MG63 (cell line): ENCODE measurements around the gene TNNI2. TPM values are rescaled to one million over a fixed set of nuclear protein-coding genes. Genes with fewer than 3 reads are reported as not detected.

ENCODE experiments used
- DNase-seq: peaks from one replicate; pipeline ENCODE4 v3.0.0-alpha.2; 2020
- H3K27me3 ChIP-seq: fragments of 250-450 bp; sonication (Bioruptor Pico); 2 replicates; pipeline ENCODE4 v1.5.1; 2020; ENCODE audit warnings: mild to moderate bottlenecking, moderate library complexity
- H3K36me3 ChIP-seq: fragments of 250-450 bp; sonication (Bioruptor Pico); 2 replicates; pipeline ENCODE4 v1.5.1; 2020; ENCODE audit warnings: mild to moderate bottlenecking, moderate library complexity
- H3K4me3 ChIP-seq: fragments of 250-450 bp; sonication (Bioruptor Pico); 2 replicates; pipeline ENCODE4 v1.5.1; 2020; ENCODE audit warnings: mild to moderate bottlenecking, moderate library complexity
- H3K9me3 ChIP-seq: fragments of 250-450 bp; sonication (Bioruptor Pico); 2 replicates; pipeline ENCODE4 v1.5.1; 2020; ENCODE audit warnings: mild to moderate bottlenecking, moderate library complexity
- total RNA-seq: library from RNA; depleted of rRNA; stranded (reverse); fragments of >200 nt; shearing (Covaris generic); gene quantifications from 2 replicates; pipeline ENCODE4 v1.2.3, GENCODE V29; 2014; ENCODE audit warnings: low replicate concordance

Gene TNNI2
- total RNA-seq, 1 experiment from 2014 or later: not detected

GRCh38 chr11:1839204-1839923 lies 583 bp downstream of the TNNI2 start:
- Histone ChIP-seq H3K4me3 (no peak overlapping the region), H3K36me3 (no peaks in the 10 kb centered on the region), H3K9me3 (no peaks in the 10 kb centered on the region), H3K27me3 (no peaks in the 10 kb centered on the region)
- no peak for DNase-seq

DNA sequence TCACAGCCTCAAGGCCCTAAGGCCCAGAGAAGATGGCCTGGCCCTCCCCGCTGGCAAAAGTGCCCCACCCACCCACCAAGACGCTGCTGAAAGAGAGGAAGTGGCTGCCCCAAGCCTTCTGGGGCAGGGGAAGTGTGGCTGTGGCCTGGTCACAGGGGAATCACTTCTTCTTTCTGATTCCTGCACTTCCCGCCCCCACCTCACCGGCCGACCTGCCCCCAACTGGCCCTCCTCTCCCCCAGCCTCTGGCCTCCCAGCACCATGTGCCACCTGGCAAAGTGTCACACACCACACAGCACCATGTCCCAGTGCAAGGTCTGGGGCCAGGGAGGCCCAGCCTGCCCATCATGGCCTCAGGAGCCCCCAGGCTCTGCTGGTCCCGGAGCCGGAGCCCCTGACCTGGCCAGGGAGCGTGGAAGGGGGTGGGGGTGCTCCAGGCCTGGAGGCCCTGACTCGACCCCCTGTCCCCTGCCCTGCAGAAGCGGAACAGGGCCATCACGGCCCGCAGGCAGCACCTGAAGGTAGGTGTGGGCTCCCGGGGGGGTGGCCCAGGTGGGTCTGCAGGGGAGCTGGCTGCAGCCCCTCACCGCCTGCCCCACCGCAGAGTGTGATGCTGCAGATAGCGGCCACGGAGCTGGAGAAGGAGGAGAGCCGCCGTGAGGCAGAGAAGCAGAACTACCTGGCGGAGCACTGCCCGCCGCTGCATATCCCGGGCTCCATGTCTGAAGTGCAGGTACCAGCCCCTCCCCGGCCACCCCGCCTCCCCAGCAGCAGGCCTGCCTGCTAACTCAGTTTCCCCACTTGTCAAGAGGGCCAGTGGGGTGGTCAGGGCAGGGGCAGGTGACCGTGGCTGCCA lies 1.4 kb downstream of the TNNI2 start:
- Histone ChIP-seq H3K4me3 (no peak overlapping the region), H3K36me3 (no peaks in the 10 kb centered on the region), H3K9me3 (no peaks in the 10 kb centered on the region), H3K27me3 (no peaks in the 10 kb centered on the region)
- DNase-seq: no peak

DNA sequence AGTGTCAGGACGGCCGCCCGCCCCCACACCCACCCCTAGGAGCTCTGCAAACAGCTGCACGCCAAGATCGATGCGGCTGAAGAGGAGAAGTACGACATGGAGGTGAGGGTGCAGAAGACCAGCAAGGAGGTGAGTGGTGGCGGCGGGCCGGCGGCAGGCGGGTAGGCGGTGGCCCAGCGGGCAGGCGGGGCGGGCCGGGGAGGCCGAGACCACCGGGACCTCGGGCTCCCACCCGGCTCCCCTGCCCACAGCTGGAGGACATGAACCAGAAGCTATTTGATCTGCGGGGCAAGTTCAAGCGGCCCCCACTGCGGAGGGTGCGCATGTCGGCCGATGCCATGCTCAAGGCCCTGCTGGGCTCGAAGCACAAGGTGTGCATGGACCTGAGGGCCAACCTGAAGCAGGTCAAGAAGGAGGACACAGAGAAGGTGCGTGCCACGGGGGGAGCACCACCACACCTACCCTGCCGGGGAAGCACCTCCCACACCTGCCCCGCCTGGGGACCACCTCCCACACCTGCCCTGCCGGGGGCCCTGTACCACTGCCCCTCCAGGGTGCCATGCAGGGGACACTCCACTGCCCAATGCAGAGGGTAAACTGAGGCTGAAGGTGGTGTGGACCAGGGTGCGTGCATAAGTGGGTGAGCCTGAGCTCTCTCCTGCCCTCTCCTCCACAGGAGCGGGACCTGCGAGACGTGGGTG lies 2.1 kb downstream of the TNNI2 start:
- no peaks in the 10 kb centered on the region for H3K9me3 ChIP-seq
- no peak overlapping the region for H3K4me3 ChIP-seq
- H3K36me3 ChIP-seq: no peaks in the 10 kb centered on the region
- no peak for DNase-seq
- no peaks in the 10 kb centered on the region for H3K27me3 ChIP-seq

GRCh38 chr11:1841511-1842148 lies 2.8 kb downstream of the TNNI2 start:
- Histone ChIP-seq H3K27me3 (no peaks in the 10 kb centered on the region), H3K4me3 (no peak overlapping the region), H3K9me3 (no peaks in the 10 kb centered on the region), H3K36me3 (no peaks in the 10 kb centered on the region)
- DNase-seq: no peak

DNA sequence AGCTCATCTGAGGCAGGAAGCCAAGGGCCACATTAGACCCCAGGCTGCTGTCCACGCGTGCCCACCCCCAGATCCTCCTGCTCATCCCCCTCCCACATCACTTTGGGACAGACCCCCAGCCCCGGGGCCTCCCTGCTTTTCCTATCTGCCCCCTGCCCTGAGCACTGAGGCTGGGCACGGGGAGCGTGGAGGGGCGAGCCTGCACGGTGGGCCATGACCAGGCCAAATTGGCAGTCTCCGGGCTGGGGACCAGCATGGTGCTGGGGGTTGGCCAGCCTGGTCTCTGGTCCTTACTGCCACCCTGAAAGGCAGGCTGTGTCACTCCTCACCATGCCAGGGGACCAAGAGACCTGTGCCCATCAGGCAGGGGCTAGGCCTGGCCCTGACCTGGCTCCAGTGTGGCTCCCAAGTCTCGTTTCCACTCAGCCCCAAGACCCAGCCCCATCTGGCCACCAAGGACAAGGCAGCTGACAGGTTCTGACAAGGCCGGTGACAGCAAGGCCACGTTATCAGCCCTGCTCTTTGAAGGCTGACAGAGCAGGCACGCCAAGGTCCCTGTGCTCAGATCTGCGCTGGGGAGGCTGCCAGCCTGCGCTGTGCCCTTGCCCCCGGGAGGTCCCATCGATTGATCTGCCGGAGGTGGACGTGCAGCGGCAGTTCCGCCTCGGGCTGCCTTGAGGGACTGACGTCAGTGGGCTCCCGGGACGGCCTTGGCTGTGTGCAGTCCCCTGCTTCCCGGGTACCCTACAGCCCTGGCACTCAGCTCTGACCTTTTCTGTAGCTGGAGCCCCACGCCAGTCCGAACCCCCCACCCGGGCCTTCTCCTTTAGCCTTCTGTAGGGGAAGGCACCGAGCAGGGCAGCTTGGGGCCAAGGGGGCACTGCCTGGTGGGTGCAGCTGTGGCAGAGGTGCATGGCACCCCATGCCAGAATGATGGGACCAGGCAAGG lies 3.6 kb downstream of the TNNI2 start:
- Histone ChIP-seq H3K27me3 (no peaks in the 10 kb centered on the region), H3K9me3 (no peaks in the 10 kb centered on the region), H3K36me3 (no peaks in the 10 kb centered on the region), H3K4me3 (no peak overlapping the region)
- DNase-seq: no peak

- H3K36me3 ChIP-seq: no peaks in the 10 kb centered on the region
- DNase-seq: no peak
- no peaks in the 10 kb centered on the region for H3K27me3 ChIP-seq
- H3K9me3 ChIP-seq: no peaks in the 10 kb centered on the region
- no peak overlapping the region for H3K4me3 ChIP-seq
Measured at GRCh38 chr11:1843098-1843473, 4.3 kb downstream of the TNNI2 start.

GRCh38 chr11:1843796-1844195 lies 5.0 kb downstream of the TNNI2 start:
- no peaks in the 10 kb centered on the region for H3K9me3 ChIP-seq
- no peaks in the 10 kb centered on the region for H3K27me3 ChIP-seq
- no peak for DNase-seq
- H3K36me3 ChIP-seq: no peaks in the 10 kb centered on the region
- no peak overlapping the region for H3K4me3 ChIP-seq

DNA sequence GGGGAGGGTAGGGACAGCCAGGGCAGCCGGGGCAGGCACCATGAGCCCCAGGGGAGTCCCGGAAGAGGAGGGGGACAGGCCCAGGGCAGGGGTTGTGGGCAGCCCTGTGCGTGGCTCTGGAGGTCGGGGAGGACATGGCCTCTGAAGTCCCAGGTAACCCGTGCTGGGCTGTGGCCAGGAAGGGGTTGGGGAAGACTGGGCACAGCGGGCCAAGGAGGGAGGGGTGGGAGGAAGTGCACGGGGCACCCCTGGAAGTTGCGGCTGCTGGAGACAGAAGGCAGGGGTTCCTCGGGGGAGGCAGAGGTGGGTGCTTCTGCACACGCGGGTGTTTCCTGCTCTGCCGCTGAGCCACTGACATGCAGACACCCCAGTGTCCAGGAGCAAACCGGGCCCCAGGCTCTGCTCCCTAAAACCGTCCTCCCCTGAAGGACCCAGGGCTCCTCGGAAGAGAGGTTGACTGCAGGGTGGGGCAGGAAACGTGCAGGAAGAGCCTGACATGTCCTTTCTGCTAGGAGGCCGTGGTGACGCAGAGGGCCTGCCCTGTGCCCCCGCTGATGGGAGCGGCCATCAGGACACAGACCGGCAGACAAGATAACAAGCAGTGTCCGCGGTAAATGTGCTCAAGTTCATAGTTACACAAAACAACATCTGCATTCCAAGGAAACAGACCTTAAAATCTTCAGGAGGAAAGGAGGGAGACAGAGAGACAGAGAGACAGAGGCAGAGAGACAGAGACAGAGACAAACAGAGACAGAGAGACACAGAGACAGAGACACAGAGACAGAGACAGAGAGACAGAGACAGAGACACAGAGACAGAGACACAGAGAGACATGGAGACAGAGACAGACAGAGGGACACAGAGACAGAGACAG lies 5.7 kb downstream of the TNNI2 start:
- no peaks in the 10 kb centered on the region for H3K36me3 ChIP-seq
- DNase-seq: no peak
- no peaks in the 10 kb centered on the region for H3K27me3 ChIP-seq
- no peaks in the 10 kb centered on the region for H3K9me3 ChIP-seq
- no peak overlapping the region for H3K4me3 ChIP-seq

DNA sequence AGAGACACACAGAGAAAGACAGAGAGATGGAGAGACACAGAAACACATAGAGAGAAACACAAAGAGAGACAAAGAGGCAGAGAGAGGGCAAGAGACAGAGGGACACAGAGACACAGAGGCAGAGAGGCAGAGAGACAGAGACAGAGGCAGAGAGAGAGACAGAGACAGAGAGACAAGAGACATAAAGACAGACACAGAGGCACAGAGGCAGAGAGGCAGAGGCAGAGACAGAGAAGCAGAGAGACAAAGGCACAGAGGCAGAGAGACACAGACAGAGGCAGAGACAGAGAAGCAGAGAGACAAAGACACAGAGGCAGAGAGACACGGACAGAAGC lies 6.3 kb downstream of the TNNI2 start:
- no peak for DNase-seq
- H3K27me3 ChIP-seq: no peaks in the 10 kb centered on the region
- no peaks in the 10 kb centered on the region for H3K9me3 ChIP-seq
- no peak overlapping the region for H3K4me3 ChIP-seq
- H3K36me3 ChIP-seq: no peaks in the 10 kb centered on the region

- DNase-seq: no peak
- no peaks in the 10 kb centered on the region for H3K27me3 ChIP-seq
- H3K4me3 ChIP-seq: no peak overlapping the region
- no peaks in the 10 kb centered on the region for H3K36me3 ChIP-seq
- no peaks in the 10 kb centered on the region for H3K9me3 ChIP-seq
Measured at GRCh38 chr11:1845561-1846452, 7.0 kb downstream of the TNNI2 start.

DNA sequence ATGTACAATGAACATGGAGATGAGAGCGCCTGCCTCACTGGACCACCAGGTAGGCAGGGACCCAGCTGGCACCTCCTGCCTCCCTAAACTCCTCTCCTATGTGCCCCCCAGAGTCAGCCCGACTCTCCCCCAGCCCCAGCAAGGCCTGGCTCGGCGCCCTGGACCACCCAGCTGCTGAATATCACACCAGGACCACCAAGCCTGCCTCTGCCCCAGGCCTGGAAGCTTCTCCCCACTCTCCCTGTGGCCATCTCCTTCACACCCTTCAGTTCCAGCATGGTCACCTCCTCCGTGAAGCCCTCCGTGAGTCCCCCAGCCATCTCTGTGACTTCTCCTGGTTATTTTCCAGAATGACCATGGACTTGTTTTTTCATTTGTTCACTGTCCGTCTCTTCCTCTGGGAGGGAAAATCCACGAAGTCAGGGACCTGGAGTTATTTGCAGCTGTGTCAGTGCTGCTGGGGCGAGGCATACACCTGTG lies 7.7 kb downstream of the TNNI2 start:
- H3K27me3 ChIP-seq: no peaks in the 10 kb centered on the region

GRCh38 chr11:1847006-1847735 lies 8.4 kb downstream of the TNNI2 start:
- Histone ChIP-seq H3K9me3 (no peaks in the 10 kb centered on the region), H3K27me3 (no peaks in the 10 kb centered on the region), H3K36me3 (no peaks in the 10 kb centered on the region), H3K4me3 (no peak overlapping the region)
- DNase-seq: no peak

More for the DNA sequence above, 7.7 kb downstream of the TNNI2 start:
- no peaks in the 10 kb centered on the region for H3K9me3 ChIP-seq
- H3K36me3 ChIP-seq: no peaks in the 10 kb centered on the region
- H3K4me3 ChIP-seq: no peak overlapping the region
- DNase-seq: no peak

- no peaks in the 10 kb centered on the region for H3K36me3 ChIP-seq
- no peak overlapping the region for H3K4me3 ChIP-seq
- DNase-seq: no peak
- no peaks in the 10 kb centered on the region for H3K27me3 ChIP-seq
- H3K9me3 ChIP-seq: no peaks in the 10 kb centered on the region
Measured at GRCh38 chr11:1847926-1848639, 9.3 kb downstream of the TNNI2 start.
